IMR-90 (cell line): ENCODE results near the gene MAEA.

Source experiments
- CTCF ChIP-seq: conservative IDR thresholded peaks from 2 replicates; pipeline ENCODE4 v1.5.1; 2012; ENCODE audit warnings: mild to moderate bottlenecking, low read depth, low read length, improper control_type of control experiment
- MAFK ChIP-seq: IDR thresholded peaks from 2 replicates; pipeline ENCODE4 v1.6.1; 2012; ENCODE audit warnings: low read depth, low read length, improper control_type of control experiment
- POLR2A ChIP-seq: IDR thresholded peaks from 2 replicates; pipeline ENCODE4 v1.6.1; 2012; ENCODE audit warnings: mild to moderate bottlenecking, low read depth, low read length
- RFX5 ChIP-seq: IDR thresholded peaks from 2 replicates; pipeline ENCODE4 v1.8.0; 2012; ENCODE audit warnings: low read depth, mild to moderate bottlenecking, low read length, moderate library complexity

GRCh38 chr4:1244978-1245471, 44.7 kb upstream of the MAEA start:
- TF ChIP-seq CTCF (no peak), RFX5 (no peak), POLR2A (no peak), MAFK (no peak)
